Osteocyte (in vitro differentiated cells): ENCODE results near the gene POP7. TPM values are rescaled to one million over a fixed set of nuclear protein-coding genes. Genes with fewer than 3 reads are reported as not detected.
"Not testable (repeated sequence)": the region's sequence is repeated elsewhere in the genome, so short reads cannot be mapped to it uniquely, and the experiment has no call there.

Source experiments
- DNase-seq: peaks from one replicate; pipeline ENCODE4 v3.0.0; 2021; ENCODE audit warnings: mixed read lengths; ENCODE audit not compliant: unreplicated experiment; ENCODE audit errors: extremely low spot score
- H3K27ac Mint-ChIP-seq: one replicate; pipeline ENCODE4 v1.8.0; 2021; ENCODE audit warnings: mild to moderate bottlenecking, mixed read lengths; ENCODE audit not compliant: unreplicated experiment
- H3K27me3 Mint-ChIP-seq: one replicate; pipeline ENCODE4 v1.8.0; 2021; ENCODE audit warnings: mixed read lengths; ENCODE audit not compliant: unreplicated experiment
- H3K36me3 Mint-ChIP-seq: one replicate; pipeline ENCODE4 v1.8.0; 2021; ENCODE audit warnings: mixed read lengths; ENCODE audit not compliant: unreplicated experiment
- H3K4me1 Mint-ChIP-seq: one replicate; pipeline ENCODE4 v1.8.0; 2021; ENCODE audit warnings: mixed read lengths; ENCODE audit not compliant: unreplicated experiment
- H3K4me3 Mint-ChIP-seq: one replicate; pipeline ENCODE4 v1.8.0; 2021; ENCODE audit warnings: mild to moderate bottlenecking, moderate library complexity, mixed read lengths; ENCODE audit not compliant: unreplicated experiment
- H3K9me3 Mint-ChIP-seq: one replicate; pipeline ENCODE4 v1.8.0; 2021; ENCODE audit warnings: mixed read lengths; ENCODE audit not compliant: unreplicated experiment
- CTCF ChIP-seq: fragments of 200-600 bp; sonication (generic); IDR thresholded peaks from 2 replicates; pipeline ENCODE4 v1.5.0; 2021; ENCODE audit warnings: antibody characterized with exemption, mild to moderate bottlenecking, moderate library complexity
- total RNA-seq: library from RNA; stranded (reverse); gene quantifications from 2 replicates; pipeline ENCODE4 v1.2.1, GENCODE V29; 2021

POP7 gene
- total RNA-seq, 1 donor from 2014 or later = 19.3 TPM

GRCh38 chr7:100708395-100708794, 2.5 kb downstream of the POP7 start:
- TF ChIP-seq CTCF = no peak
- H3K4me1 Mint-ChIP-seq = peaks cover 16% of the 10 kb centered on the region
- H3K36me3 Mint-ChIP-seq = peaks cover 1% of the 10 kb centered on the region
- no peaks in the 10 kb centered on the region for H3K27me3 Mint-ChIP-seq
- H3K27ac Mint-ChIP-seq = no peak overlapping the region
- no peaks in the 10 kb centered on the region for H3K9me3 Mint-ChIP-seq
- no peak for DNase-seq
- no peak overlapping the region for H3K4me3 Mint-ChIP-seq

- Mint-ChIP-seq H3K4me1 (peaks cover 14% of the 10 kb centered on the region), H3K36me3 (peaks cover 1% of the 10 kb centered on the region), H3K9me3 (no peaks in the 10 kb centered on the region), H3K27me3 (no peaks in the 10 kb centered on the region), H3K27ac (no peak overlapping the region), H3K4me3 (no peak overlapping the region)
- TF ChIP-seq CTCF = no peak
- no peak for DNase-seq
Measured at GRCh38 chr7:100710452-100710851, 4.5 kb downstream of the POP7 start.

- Mint-ChIP-seq H3K4me1 (peaks cover 13% of the 10 kb centered on the region), H3K27me3 (no peaks in the 10 kb centered on the region), H3K36me3 (peaks cover 1% of the 10 kb centered on the region), H3K4me3 (no peak overlapping the region), H3K27ac (no peak overlapping the region), H3K9me3 (no peaks in the 10 kb centered on the region)
- no peak for DNase-seq
- no peak for TF ChIP-seq CTCF
Measured at GRCh38 chr7:100711369-100711768, 5.4 kb downstream of the POP7 start.

- H3K4me3 Mint-ChIP-seq = no peak overlapping the region
- H3K9me3 Mint-ChIP-seq = peaks cover 6% of the 10 kb centered on the region
- no peaks in the 10 kb centered on the region for H3K36me3 Mint-ChIP-seq
- no peak for TF ChIP-seq CTCF
- no peak overlapping the region for H3K27ac Mint-ChIP-seq
- peaks cover 18% of the 10 kb centered on the region for H3K27me3 Mint-ChIP-seq
- no peak for DNase-seq
- H3K4me1 Mint-ChIP-seq = peaks cover under 1% of the 10 kb centered on the region
Measured at GRCh38 chr7:100714725-100715124, 8.8 kb downstream of the POP7 start.

GRCh38 chr7:100717073-100717472, 11.2 kb downstream of the POP7 start:
- peaks cover 35% of the 10 kb centered on the region for H3K27me3 Mint-ChIP-seq

More at GRCh38 chr7:100717073-100717472, 11.2 kb downstream of the POP7 start:
- H3K4me1 Mint-ChIP-seq = peaks cover 10% of the 10 kb centered on the region
- H3K9me3 Mint-ChIP-seq, H3K36me3 Mint-ChIP-seq, DNase-seq, H3K4me3 Mint-ChIP-seq, H3K27ac Mint-ChIP-seq: not testable (repeated sequence)
